NCI-H69 (cell line): ENCODE measurements around the gene KIF20B.
"Not testable (repeated sequence)": the region's sequence is repeated elsewhere in the genome, so short reads cannot be mapped to it uniquely, and the experiment has no call there.

ENCODE experiments used
- DNase-seq: peaks from one replicate; lab custom pipeline; 2025; lab: John Stamatoyannopoulos, UW

KIF20B gene

DNA sequence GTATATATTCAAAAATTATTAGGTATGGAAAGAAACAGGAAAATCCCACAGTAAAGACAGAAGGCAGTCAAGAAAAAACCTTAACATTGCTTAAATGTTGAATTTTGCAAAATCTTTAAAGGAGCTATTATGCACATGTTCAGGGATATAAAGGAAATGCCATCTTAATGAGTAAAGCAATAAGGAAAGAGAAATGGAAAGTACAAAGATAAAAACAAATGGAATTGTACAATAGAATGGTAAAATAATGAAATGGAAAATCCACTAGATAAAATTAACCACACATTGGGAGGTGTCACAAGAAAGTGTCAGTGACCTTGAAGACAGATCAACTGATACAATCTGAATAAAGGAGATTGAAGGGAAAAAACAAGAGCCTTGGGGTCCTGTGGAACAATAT lies 82.0 kb downstream of the KIF20B start:
- DNase-seq, result no peak

DNA sequence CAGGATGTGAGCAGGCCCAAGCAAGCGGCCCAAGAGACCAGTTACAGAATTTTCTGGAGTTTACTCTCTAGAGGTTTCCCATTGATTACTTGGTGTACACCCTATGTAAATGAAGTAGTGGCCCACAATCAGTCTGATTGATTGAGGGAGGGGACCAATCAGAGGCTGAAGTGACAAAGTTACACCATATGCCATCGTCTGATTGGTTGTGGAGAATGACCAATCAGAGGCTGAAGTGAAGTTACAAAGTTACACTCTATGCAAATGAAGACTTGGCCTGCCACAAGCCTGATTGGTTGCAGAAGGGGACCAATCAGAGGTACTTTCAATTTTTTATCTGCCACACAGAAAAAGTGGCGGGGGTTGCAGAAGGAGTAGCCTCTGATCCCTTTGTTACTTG lies 83.7 kb downstream of the KIF20B start:
- DNase-seq, result no peak

DNA sequence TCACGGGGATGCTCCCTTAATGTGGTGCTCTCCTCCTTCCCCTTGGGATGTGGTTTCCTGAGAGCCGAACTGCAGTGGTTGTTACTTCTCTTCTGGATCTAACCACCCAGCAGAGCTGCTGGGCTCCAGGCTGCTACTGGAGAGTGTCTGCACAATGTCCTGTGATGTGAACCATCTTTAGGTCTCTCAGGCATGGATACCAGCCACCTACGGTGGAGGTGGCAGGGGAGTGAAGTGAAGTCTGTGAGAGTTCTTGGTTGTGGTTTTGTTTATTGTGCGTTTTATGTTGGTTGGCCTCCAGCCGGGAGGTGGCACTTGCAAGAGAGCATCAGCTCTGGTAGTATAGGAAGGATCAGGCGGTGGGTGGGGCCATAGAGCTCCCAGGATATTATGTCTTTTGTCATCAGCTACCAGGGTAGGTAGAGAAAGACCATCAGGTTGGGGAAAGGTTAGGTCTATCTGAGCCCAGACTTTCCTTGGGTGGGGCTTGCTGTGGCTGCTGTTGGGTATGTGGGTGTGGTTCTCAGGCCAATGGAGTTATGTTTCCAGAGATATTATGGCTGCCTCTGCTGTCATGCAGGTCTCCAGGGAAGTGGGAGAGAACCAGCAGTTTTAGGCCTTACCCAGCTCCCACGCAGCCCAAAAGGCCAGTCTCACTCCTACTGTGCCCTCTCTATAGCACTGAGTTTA lies 87.9 kb downstream of the KIF20B start:
- no peak for DNase-seq

DNA sequence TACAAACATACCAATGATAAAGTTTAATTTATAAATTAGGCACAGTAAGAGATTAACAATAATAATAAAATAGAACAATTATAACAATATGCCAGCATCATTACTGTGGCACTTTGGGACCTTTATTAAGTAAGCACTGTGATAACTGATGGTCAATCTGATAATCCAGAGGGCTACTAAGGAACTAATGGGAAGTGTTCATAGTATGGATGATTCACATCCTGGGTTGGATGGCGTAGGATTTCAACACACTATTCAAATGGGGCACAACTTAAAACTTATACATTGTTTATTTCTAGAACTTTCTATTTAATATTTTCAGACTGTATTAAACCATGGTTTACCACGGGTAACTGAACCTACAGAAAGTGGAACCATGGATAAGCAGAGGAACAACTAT lies 90.8 kb downstream of the KIF20B start:
- DNase-seq, result no peak

DNA sequence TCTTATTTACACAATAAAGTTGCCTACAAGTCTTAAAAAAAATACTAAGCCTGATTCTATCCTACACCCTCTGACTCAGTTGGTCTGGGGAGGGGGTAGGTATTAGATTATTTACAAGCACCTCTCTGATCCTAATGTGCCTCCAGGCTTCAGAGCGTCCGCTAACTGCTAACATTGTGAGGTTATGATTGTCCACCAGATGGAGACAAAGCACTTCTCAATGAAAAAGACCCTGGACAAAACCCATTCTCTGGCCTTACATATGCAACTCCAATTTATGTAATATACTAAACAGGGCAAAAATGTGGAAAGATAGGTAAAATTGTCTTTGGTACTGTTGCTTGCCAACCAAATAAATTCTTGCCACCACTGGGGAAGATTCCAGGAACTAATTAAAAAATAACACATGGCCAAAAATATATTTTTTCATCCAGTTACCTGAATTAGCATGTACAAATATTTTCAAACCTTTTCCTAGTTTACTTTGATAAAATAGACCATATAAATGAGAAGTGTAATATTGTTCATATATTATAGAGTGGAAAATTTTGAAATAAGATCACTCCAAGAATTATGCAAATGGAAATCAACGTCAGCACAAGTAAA lies 92.4 kb downstream of the KIF20B start:
- DNase-seq, result peak; percentile 73

DNA sequence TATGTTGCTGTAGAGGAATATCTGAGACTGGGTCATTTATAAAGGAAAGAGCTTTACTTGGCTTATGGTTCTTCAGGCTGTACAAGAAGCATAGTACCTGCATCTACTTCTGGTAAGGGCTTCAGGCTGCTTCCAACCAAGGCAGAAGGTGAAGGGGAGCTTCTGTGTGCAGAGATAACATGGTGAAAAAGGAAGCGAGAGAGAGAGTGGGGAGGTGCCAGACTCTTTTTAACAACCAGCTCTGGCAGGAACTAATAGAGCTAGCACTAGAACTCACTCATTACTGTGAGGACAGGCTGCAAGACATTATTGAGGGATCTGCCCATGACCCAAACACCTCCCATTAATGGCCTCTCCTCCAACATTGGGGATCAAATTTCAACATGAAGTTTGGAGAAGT lies 94.5 kb downstream of the KIF20B start:
- DNase-seq, result no peak

DNA sequence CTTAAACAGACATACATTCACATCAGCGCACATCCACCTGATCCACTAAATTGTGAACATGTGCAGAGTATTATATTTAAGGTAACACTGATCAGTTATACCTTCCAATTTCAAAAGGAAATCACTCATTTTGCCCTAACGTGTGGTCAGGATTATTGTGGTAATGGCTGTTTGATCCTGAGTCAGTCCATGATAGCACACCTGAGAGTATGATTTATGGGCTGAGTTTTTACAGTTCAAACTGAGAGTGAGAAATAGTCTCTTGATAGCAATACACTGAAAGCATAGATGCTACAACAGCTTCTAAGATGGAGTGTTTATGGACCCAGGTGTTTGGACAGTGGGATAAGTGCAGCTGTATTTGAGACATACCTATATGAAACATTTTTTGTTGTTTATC lies 96.7 kb downstream of the KIF20B start:
- DNase-seq, result no peak

DNA sequence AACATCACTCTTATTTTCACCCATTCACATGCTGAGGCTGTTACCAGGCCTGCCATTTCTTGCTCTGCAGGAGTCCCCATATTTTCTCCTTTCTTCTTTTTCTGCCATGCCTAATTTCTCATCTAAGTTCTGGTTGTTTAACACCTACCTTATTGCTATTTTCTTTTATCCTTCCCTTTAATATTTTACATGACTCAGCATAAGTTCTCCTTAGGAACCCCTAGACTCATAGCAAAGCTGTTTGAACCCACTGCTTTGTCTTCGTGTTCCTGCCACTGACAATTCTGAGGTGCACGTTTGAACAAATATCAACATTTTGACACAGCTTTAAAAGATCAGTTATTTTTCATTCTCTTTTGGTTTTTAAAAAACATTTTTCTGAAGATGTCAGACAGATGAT lies 98.2 kb downstream of the KIF20B start:
- no peak for DNase-seq

DNA sequence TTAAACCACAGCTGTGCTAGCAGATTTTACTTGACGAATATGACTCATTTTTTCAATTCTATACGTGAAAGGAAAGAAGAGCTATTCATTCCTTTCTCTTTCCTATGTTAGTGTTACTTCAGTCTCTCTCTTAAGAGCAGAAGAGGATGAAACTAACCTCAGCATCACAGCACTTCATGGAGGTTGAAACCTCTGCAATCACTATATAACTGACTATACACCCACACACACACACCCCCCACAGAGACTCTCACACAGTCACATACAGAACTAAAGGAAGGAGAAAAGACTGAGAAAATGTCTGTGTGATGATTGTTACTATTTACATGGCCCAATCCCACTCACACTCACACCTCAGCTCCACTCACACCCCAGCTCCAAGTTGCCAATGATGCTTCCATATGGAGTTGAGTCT lies 104.2 kb downstream of the KIF20B start:
- no peak for DNase-seq

DNA sequence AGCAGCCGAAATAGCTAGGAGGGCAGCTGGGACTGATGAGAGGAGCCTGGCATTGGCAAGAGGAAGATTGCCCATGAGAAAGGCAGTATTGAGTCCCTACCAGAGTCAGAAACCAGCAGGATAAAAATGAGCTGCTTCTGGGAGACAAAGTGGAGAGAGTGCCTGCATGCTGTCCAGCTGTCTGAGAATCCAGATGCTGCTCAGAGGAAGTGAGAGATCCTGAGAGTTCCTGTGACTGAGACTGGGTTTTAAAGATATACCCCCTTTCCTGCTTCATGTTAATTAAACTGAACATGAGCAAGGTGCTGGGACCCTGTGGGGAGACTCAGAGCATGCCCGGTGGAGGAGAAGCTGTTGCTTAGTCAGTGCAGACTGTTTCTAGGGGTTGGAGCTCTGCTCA lies 107.5 kb downstream of the KIF20B start:
- DNase-seq, result no peak

DNA sequence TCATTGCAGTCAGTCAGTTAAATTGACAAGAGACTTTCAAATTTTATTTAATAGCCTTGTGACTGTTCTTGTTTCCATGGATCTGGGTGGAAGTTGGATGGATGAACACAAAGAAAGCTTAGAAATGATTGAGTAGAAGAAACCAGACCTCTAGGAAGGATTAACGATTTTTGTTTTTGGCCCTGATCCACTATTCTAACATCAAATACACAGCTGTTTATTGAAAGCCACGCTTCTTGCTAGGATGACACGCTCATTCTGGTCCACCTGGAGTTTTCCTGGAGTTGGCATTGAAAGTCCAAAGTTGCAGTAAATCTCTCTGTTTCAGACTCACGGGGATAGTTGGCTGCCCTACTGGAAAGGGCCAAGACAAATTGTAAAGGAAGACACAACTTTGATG lies 108.4 kb downstream of the KIF20B start:
- DNase-seq, result no peak

DNA sequence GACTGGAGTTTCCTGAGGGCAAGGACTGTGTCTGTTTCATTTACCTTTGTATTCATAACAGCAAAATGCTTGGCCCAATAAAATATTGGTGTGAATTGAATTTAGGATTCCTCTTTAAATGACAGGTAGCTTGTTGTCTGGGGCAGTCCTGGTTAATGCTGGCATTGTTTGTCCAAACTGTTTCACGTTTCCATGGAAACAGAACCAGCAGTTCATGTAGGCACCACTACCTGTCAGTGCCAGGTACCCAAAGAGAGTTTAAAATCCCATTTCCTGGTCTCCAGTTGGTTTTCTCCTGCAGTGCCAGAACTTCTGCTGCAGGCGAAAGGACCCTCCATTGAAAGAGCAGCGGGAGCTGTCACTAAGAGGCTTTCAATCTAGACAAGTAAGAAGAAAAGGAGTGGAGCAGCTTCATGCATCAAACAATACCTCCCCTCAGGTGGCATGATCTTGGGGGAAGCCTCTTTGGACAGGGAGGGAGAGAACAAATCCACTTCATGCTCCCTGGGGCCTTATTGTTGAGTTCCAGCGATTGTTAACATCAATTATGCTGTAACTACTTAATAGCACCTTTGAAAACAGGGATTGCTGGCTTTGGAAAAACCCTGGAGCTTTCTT lies 109.6 kb downstream of the KIF20B start:
- peak; percentile 94 for DNase-seq

DNA sequence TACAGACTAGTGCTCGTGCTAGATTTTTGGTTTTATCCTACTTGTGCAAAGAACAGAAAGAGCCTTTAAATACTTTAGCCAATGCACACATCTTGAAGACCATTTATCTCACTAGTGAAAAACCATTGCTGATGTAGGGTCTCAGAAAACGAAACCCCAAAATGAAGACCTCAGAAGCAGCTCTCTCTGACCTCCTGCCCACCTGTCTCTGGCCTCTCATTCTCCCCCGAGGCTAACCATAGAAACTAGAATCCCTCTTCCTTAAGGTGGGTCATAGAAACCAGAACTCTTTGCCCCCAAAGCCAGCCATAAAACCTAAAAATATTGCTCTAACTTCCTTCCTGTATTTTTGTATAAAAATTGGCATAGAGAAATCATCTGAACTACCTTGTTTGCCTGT lies 112.2 kb downstream of the KIF20B start:
- no peak for DNase-seq

DNA sequence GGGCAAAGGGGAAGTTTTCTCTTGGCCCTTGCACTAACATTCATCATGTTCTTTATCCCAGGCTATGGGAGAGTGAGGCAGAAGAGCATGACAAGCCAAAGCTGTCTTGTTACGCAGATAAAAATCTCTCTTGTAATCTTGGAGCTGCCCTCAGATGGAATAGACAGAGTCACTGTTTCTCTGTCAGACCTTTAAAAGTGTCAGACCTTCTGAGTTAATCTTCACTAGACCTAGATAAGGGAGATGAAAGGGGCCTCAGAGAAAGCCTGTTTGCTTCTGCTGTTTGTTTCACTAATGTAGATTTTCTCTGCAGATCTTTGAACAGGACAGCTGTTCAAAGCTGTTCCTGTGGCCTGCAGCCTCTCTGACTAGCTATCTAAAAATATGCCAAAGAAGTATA lies 112.9 kb downstream of the KIF20B start:
- DNase-seq, result no peak

DNA sequence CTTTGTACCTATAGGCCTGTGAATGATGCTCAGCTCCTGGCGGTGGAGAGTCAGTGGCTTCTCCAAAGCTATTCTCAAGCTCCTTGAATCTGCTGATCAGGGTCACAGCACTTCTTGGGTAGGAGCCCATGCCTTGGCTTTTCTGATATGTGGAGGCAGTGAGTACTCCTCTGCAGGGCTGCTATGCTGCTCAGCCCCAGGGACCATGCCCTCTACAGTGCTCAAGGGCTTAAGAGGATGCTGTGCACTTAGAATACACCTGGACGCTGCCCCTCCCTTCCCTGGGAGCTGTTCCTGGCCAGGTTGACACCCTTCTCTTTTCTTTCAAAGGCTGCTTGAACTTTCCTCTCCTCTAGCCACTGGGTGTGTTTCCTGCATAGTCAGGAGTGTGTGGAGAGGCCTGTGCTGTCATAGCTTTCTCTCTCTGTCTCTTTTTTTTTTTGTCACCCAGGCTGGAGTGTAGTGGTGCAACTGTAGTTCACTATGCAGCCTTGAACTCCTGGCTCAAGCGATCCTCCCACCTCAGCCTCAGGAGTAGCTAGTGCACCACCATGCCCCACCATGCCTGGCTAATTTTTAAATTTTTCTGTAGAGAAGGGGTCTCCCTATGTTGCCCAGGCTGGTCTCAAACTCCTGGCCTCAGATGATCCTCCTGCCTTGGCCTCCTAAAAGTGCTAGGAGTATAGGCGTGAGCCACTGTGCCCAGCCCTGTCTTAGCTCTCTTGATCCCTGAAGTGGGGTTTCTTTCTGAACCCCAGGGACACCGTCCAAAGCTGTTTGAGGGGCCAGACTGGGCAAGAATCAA lies 113.9 kb downstream of the KIF20B start:
- DNase-seq, result no peak

DNA sequence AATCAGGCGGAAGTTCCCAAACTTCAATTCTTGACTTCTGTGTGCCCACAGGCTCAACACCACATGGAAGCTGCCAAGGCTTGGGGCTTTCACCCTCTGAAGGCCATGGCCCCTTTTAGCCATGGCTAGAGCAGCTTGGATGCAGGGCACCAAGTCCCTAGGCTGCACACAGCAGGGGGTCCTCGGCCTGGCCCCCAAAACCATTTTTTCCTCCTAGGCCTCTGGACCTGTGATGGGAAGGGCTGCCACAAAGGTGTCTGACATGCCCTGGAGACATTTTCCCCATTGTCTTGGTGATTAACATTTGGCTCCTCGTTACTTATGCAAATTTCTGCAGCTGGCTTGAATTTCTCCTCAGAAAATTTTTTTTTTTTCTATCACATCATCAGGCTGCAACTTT lies 117.6 kb downstream of the KIF20B start:
- DNase-seq, result not testable (repeated sequence)
